Measurements from ENCODE around the gene NELFA. TPM values are rescaled to one million over a fixed set of nuclear protein-coding genes. Genes with fewer than 3 reads are reported as not detected.

NELFA gene
- total and polyA plus RNA-seq, 7 experiments from 2014 or later, result 29.2 to 50.1 (median 42.8) TPM

DNA sequence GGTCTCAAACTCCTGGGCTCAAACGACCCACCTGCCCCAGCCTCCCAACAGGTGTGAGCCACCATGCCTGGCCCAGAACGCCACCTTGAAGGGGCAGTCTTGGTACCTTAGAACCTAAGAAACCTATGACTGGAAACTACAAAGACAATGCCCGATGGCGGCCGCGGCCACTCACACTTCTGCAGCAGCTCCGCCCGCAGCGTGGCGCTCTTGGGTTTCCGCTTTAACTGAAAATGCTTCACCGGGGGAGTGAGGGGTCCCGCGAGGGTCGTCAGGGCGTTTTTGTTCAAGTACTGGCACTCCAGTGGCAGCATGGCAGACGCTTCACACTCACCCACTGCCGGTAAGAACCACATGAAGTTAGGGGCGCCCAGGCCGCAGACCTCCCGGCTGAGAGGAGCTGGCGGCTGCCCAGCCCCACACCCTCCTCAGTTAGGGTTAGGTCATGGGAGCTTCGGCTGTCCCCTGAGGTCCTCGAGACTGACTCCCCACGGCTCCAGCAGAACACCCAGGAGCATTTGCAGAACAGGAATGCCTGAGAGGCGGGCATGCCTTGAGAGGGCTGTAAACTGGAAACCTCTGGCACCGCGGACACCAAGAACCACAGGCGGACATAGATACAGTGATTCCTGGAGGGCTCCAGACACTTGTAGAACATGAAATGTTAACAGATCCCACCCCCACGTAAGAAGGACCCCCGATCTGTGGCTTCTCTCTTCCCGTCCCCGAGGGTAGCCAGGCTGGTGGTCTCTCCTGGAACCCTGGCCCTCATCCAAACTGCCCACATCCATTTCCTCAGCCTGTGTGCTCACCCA is 19.0 kb downstream of the NELFA start:
- ATAC-seq (no peak), DNase-seq (no peak)
- no peaks in the 10 kb centered on the region for H3K27me3 Mint-ChIP-seq
- ChIA-PET POLR2A (no interaction called here), CTCF (no interaction called here)
- Histone ChIP-seq H3K27ac (ENCODE audit: low read depth, low read length) (no peak overlapping the region), H3K27me3 (ENCODE audit: control insufficient read depth in 2 of 2, insufficient read depth in 2 of 2, low read length in 2 of 2) (no peaks in the 10 kb centered on the region), H3K4me1 (ENCODE audit: control insufficient read depth in 2 of 2, insufficient read depth in 2 of 2, low read length in 2 of 2) (no peaks in the 10 kb centered on the region), H3K9me3 (ENCODE audit: control insufficient read depth in 2 of 3, low read length in 3 of 3) (no peaks in the 10 kb centered on the region), H3K36me3 (ENCODE audit: control insufficient read depth in 2 of 3, insufficient read depth in 3 of 3, low read length in 3 of 3) (peaks cover 0 to 74% (median 10%) of the 10 kb centered on the region in 3 experiments), H3K4me3 (ENCODE audit: low read length) (no peak overlapping the region)
- peaks cover 0 to 17% (median 0%) of the 10 kb centered on the region in 5 donors for H3K36me3 Mint-ChIP-seq
- H3K27ac Mint-ChIP-seq, result peak overlapping the region in 2 of 9 donors; percentile 23 to 67
- H3K4me1 Mint-ChIP-seq, result peaks cover 0 to 4% (median 0%) of the 10 kb centered on the region in 7 donors
- no peak overlapping the region for H3K4me3 Mint-ChIP-seq
- no peaks in the 10 kb centered on the region for H3K9me3 Mint-ChIP-seq
- intact Hi-C loops (cut with micrococcal nuclease), result no loop called here

DNA sequence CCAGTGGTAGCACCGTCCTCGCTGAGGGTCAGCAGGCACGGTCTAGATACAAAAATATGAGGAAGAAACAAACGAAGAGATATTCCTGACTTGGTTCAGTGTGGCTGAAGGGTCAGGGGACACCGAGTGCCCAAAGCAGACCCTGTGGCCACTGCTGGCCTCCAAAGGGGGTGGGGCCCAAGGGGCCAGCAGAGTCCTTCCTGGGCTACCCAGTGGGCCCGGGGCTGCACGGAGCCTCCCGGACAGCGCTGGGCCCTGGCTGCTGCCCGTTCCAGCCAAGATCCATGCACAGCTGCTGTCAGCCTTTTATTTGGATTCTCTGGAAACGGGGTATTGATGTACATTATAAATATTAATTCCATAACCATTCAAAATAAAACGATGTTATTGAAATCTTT is 20.4 kb downstream of the NELFA start:
- CTCF ChIA-PET, result no interaction called here
- no peaks in the 10 kb centered on the region for H3K9me3 Mint-ChIP-seq

DNA sequence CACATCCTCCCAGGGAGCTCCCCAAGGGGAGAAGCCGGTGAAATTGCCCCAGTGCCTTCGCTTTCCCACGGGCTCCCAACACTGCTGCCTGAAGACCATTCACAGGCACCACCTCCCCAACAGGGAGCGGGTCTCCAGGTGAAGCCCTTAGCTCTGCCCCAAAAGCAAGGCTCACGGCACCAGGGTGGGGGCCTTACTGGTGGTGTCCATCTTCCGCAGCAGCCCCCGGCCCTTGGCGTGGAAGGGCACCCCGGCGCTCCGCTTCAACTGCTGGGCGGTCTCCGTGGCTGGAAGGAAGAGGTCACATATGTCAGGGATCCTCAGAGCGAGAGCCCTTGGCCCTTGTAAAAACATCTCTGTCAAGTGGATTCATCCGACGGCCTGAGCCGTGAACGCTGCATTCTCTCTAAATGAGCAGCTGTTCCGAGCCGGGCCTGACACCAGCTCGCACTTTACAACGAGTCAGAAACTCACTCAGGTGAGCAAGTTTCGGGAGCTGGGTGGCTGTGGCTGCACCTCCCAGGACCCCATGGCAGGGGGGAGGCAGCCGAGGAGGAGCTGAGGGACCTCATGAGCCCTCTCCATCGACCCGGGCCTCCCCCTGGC is 20.9 kb downstream of the NELFA start:
- Mint-ChIP-seq H3K27ac (peak overlapping the region in 2 of 9 donors; percentile 3 to 65), H3K4me1 (no peaks in the 10 kb centered on the region), H3K36me3 (peaks cover 0 to 17% (median 0%) of the 10 kb centered on the region in 5 donors), H3K9me3 (peaks cover 0 to under 1% (median 0%) of the 10 kb centered on the region in 11 donors), H3K27me3 (no peaks in the 10 kb centered on the region), H3K4me3 (no peak overlapping the region)
- Histone ChIP-seq H3K27ac (ENCODE audit: low read depth, low read length) (no peak overlapping the region), H3K36me3 (ENCODE audit: control insufficient read depth in 2 of 3, insufficient read depth in 3 of 3, low read length in 3 of 3) (peaks cover 0 to 93% (median 13%) of the 10 kb centered on the region in 3 experiments), H3K27me3 (ENCODE audit: control insufficient read depth in 2 of 2, insufficient read depth in 2 of 2, low read length in 2 of 2) (no peaks in the 10 kb centered on the region), H3K9me3 (ENCODE audit: control insufficient read depth in 2 of 3, low read length in 3 of 3) (no peaks in the 10 kb centered on the region), H3K4me1 (ENCODE audit: control insufficient read depth in 2 of 2, insufficient read depth in 2 of 2, low read length in 2 of 2) (no peaks in the 10 kb centered on the region), H3K4me3 (ENCODE audit: low read length) (no peak overlapping the region)
- intact Hi-C loops (cut with micrococcal nuclease), result no loop called here
- CTCF ChIA-PET, result no interaction called here
- ATAC-seq (no peak), DNase-seq (no peak)
- POLR2A ChIA-PET, result no interaction called here

More for the DNA sequence above, 20.4 kb downstream of the NELFA start:
- peaks cover 0 to 88% (median 13%) of the 10 kb centered on the region in 3 experiments for H3K36me3 ChIP-seq (ENCODE audit: control insufficient read depth in 2 of 3, insufficient read depth in 3 of 3, low read length in 3 of 3)
- DNase-seq, result no peak
- Mint-ChIP-seq H3K36me3 (peaks cover 0 to 17% (median 0%) of the 10 kb centered on the region in 5 donors), H3K4me1 (no peaks in the 10 kb centered on the region), H3K27me3 (no peaks in the 10 kb centered on the region), H3K27ac (no peak overlapping the region), H3K4me3 (no peak overlapping the region)
- no peak for ATAC-seq
- intact Hi-C loops (cut with micrococcal nuclease), result no loop called here
- H3K27me3 ChIP-seq (ENCODE audit: control insufficient read depth in 2 of 2, insufficient read depth in 2 of 2, low read length in 2 of 2), result no peaks in the 10 kb centered on the region
- no peaks in the 10 kb centered on the region for H3K9me3 ChIP-seq (ENCODE audit: control insufficient read depth in 2 of 3, low read length in 3 of 3)
- H3K27ac ChIP-seq (ENCODE audit: low read depth, low read length), result no peak overlapping the region
- no peak overlapping the region for H3K4me3 ChIP-seq (ENCODE audit: low read length)
- POLR2A ChIA-PET, result no interaction called here
- H3K4me1 ChIP-seq (ENCODE audit: control insufficient read depth in 2 of 2, insufficient read depth in 2 of 2, low read length in 2 of 2), result no peaks in the 10 kb centered on the region

DNA sequence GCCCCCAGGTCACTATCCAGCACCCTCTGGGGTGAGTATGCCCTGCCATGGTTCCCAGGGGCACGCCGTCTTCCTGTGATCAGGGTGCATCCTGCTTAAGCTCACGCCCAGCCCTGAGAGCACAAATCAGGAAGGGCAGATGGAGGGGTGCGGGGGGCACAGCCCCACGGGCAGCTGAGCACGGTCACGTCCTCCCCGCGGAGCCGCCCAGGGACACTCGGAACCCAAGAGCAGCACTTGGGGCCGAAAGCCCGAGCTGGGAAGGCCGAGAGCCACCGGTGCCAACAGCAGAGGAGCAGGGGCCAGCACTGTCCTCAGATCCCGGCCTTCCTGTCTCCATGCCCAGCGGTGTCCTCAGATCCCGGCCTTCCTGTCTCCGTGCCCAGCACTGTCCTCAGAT is 21.5 kb downstream of the NELFA start:
- Histone ChIP-seq H3K9me3 (ENCODE audit: control insufficient read depth in 2 of 3, low read length in 3 of 3) (no peaks in the 10 kb centered on the region), H3K27me3 (ENCODE audit: control insufficient read depth in 2 of 2, insufficient read depth in 2 of 2, low read length in 2 of 2) (no peaks in the 10 kb centered on the region), H3K4me1 (ENCODE audit: control insufficient read depth in 2 of 2, insufficient read depth in 2 of 2, low read length in 2 of 2) (no peaks in the 10 kb centered on the region), H3K27ac (ENCODE audit: low read depth, low read length) (no peak overlapping the region), H3K36me3 (ENCODE audit: control insufficient read depth in 2 of 3, insufficient read depth in 3 of 3, low read length in 3 of 3) (peaks cover 0 to 99% (median 16%) of the 10 kb centered on the region in 3 experiments), H3K4me3 (ENCODE audit: low read length) (no peak overlapping the region)
- Mint-ChIP-seq H3K9me3 (peaks cover 0 to 3% (median 0%) of the 10 kb centered on the region in 11 donors), H3K27me3 (no peaks in the 10 kb centered on the region), H3K27ac (peak overlapping the region in 1 of 9 donors; percentile 65), H3K36me3 (peaks cover 0 to 20% (median 0%) of the 10 kb centered on the region in 5 donors), H3K4me1 (no peaks in the 10 kb centered on the region), H3K4me3 (no peak overlapping the region)
- ChIA-PET POLR2A (no interaction called here), CTCF (no interaction called here)
- ATAC-seq (no peak), DNase-seq (no peak)
- intact Hi-C loops (cut with micrococcal nuclease), result no loop called here

DNA sequence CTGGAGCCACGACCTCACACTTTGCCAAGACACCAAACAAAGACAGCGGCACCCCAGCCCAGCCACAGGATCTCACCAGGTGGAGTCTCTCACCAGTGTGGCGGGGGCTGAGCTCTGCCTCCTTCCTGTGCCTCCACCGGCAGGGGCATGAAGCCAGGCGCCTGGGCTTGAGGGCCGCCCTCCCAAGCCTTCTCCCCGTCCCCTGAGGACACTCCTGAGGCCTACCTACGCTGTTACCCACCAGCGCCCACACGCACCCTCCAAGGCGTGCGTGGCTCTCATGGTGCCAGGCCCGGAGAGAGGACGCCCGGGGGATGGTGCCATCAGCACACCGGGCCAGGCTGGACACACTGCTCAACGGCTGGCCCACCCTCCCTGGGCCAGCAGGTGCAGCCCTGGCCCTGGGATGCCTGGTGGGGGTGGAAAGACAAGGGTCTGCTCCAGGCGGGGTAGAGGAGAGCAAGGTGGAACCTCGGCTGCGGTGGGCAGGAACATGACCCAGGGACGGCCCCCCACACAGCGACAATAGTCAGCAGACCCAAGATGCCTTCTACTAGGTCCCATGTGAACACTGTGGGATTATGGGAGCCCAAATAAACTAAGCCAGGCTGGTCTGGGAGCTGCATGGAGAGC is 22.1 kb downstream of the NELFA start:
- ATAC-seq (peak; percentile 6), DNase-seq (no peak)
- Mint-ChIP-seq H3K4me3 (no peak overlapping the region), H3K4me1 (no peaks in the 10 kb centered on the region), H3K9me3 (peaks cover 0 to 3% (median 0%) of the 10 kb centered on the region in 11 donors), H3K36me3 (peaks cover 0 to 24% (median 3%) of the 10 kb centered on the region in 5 donors), H3K27ac (no peak overlapping the region), H3K27me3 (no peaks in the 10 kb centered on the region)
- peaks cover 0 to 100% (median 17%) of the 10 kb centered on the region in 3 experiments for H3K36me3 ChIP-seq (ENCODE audit: control insufficient read depth in 2 of 3, insufficient read depth in 3 of 3, low read length in 3 of 3)
- intact Hi-C loops (cut with micrococcal nuclease), result no loop called here
- H3K27ac ChIP-seq (ENCODE audit: low read depth, low read length), result no peak overlapping the region
- no peaks in the 10 kb centered on the region for H3K9me3 ChIP-seq (ENCODE audit: control insufficient read depth in 2 of 3, low read length in 3 of 3)
- no peak overlapping the region for H3K4me3 ChIP-seq (ENCODE audit: low read length)
- POLR2A ChIA-PET, result no interaction called here
- H3K27me3 ChIP-seq (ENCODE audit: control insufficient read depth in 2 of 2, insufficient read depth in 2 of 2, low read length in 2 of 2), result no peaks in the 10 kb centered on the region
- H3K4me1 ChIP-seq (ENCODE audit: control insufficient read depth in 2 of 2, insufficient read depth in 2 of 2, low read length in 2 of 2), result no peaks in the 10 kb centered on the region
- CTCF ChIA-PET, result no interaction called here

DNA sequence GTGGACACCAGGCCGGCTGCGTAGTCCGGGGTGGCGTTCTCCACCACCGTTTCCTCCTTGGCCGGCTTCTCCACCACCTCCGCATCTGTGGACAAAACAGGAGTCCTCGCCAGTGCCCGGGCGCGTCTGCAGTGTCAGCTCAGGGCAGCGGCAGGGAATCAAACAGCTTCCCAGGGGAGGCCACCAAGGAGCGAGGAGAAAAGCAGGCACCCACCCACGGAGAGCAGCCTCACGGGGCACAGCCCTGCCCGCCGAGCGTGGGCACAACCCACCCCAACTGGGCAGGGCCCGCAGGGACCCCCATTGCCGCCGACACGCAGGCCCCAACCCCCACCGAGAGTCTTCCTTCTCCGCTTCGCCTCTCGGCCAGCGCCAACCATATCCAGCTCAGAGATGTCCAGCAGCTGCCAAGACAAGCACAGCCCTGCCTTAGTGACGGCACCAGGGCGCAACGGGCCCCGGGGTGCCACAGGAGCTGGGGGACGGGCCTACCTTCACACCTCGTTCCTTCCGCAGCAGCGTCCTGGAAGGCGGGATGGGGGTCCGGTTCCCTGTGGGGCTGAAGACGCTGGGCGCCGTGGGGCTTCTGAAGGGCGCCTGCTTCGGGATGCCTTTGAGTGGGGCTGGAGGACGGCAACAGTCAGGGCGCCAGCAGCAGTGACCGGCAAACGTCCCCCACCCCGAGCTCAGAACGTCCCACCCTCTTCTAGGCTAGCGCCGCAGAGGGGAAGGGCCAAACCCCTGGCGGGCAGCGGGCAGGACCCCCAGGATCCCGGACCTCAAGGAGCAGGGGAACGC is 22.8 kb downstream of the NELFA start:
- DNase-seq, result no peak
- no peak for ATAC-seq
- ChIA-PET CTCF (no interaction called here), POLR2A (no interaction called here)
- intact Hi-C loops (cut with micrococcal nuclease), result no loop called here
- no peaks in the 10 kb centered on the region for H3K27me3 ChIP-seq (ENCODE audit: control insufficient read depth in 2 of 2, insufficient read depth in 2 of 2, low read length in 2 of 2)
- Mint-ChIP-seq H3K27ac (no peak overlapping the region), H3K36me3 (peaks cover 0 to 25% (median 5%) of the 10 kb centered on the region in 5 donors), H3K27me3 (no peaks in the 10 kb centered on the region), H3K4me3 (no peak overlapping the region), H3K4me1 (peaks cover 0 to 2% (median 0%) of the 10 kb centered on the region in 7 donors), H3K9me3 (peaks cover 0 to 3% (median 0%) of the 10 kb centered on the region in 11 donors)
- no peaks in the 10 kb centered on the region for H3K4me1 ChIP-seq (ENCODE audit: control insufficient read depth in 2 of 2, insufficient read depth in 2 of 2, low read length in 2 of 2)
- no peak overlapping the region for H3K27ac ChIP-seq (ENCODE audit: low read depth, low read length)
- peaks cover 0 to 100% (median 17%) of the 10 kb centered on the region in 3 experiments for H3K36me3 ChIP-seq (ENCODE audit: control insufficient read depth in 2 of 3, insufficient read depth in 3 of 3, low read length in 3 of 3)
- no peak overlapping the region for H3K4me3 ChIP-seq (ENCODE audit: low read length)
- no peaks in the 10 kb centered on the region for H3K9me3 ChIP-seq (ENCODE audit: control insufficient read depth in 2 of 3, low read length in 3 of 3)

Data from naive thymus-derived CD4-positive, alpha-beta T cell (primary cell).